MCF 10A (cell line): ENCODE measurements around the gene PLOD1. TPM values are rescaled to one million over a fixed set of nuclear protein-coding genes. Genes with fewer than 3 reads are reported as not detected.

Experiments
- BruUV-seq: library from RNA; stranded (reverse); fragments of 400-500 nt; replicated peaks from 2 replicates; lab custom pipeline; 2021; lab: Mats Ljungman, UMichigan
- CTCF ChIA-PET: fragments of 300-600 bp; sonication (Branson Sonifier 250); formaldehyde crosslinking; extraction: SDS; loops from one replicate; lab custom pipeline; 2021; ENCODE audit warnings: antibody characterized with exemption, inconsistent platforms; lab: Yijun Ruan, JAX
- POLR2A ChIA-PET: fragments of 300-600, 350-650 bp; sonication (Branson Sonifier 250); formaldehyde crosslinking; extraction: SDS; loops from one replicate; lab custom pipeline; 2020; ENCODE audit warnings: antibody characterized with exemption, inconsistent platforms; lab: Yijun Ruan, JAX
- DNase-seq: peaks from one replicate; pipeline ENCODE4 v3.0.0-alpha.2; 2018; ENCODE audit not compliant: unreplicated experiment
- H3K27ac Mint-ChIP-seq: one replicate; pipeline ENCODE4 v1.8.0; 2022; ENCODE audit warnings: mild to moderate bottlenecking, low read depth, mixed read lengths; ENCODE audit not compliant: unreplicated experiment
- H3K27me3 Mint-ChIP-seq: one replicate; pipeline ENCODE4 v1.8.0; 2022; ENCODE audit warnings: mixed read lengths; ENCODE audit not compliant: insufficient read depth, unreplicated experiment
- H3K36me3 Mint-ChIP-seq: one replicate; pipeline ENCODE4 v1.8.0; 2022; ENCODE audit warnings: mild to moderate bottlenecking, moderate library complexity, mixed read lengths; ENCODE audit not compliant: insufficient read depth, unreplicated experiment
- H3K4me1 Mint-ChIP-seq: one replicate; pipeline ENCODE4 v1.8.0; 2022; ENCODE audit warnings: mixed read lengths; ENCODE audit not compliant: insufficient read depth, unreplicated experiment
- H3K4me3 Mint-ChIP-seq: one replicate; pipeline ENCODE4 v1.8.0; 2022; ENCODE audit warnings: mild to moderate bottlenecking, moderate library complexity, mixed read lengths; ENCODE audit not compliant: unreplicated experiment
- H3K9me3 Mint-ChIP-seq: one replicate; pipeline ENCODE4 v1.8.0; 2022; ENCODE audit warnings: mixed read lengths; ENCODE audit not compliant: unreplicated experiment
- intact Hi-C: fragments of 100-400 bp; cut with micrococcal nuclease; formaldehyde crosslinking; loops from 2 replicates; pipeline ENCODE4 v1.14.1; 2022
- total RNA-seq: library from RNA; stranded (reverse); gene quantifications from 2 replicates; pipeline ENCODE4 v1.2.3, GENCODE V29; 2022
- TF ChIP-seq, protein P1 (sequence below): fragments of 200-600 bp; IDR thresholded peaks from one replicate; pipeline ENCODE4 v1.8.0; 2022; ENCODE audit warnings: antibody characterized with exemption, mild to moderate bottlenecking; ENCODE audit not compliant: unreplicated experiment

Gene PLOD1
- total RNA-seq, 1 experiment from 2014 or later, result 48.2 TPM

GRCh38 chr1:11998636-11999035 is 64.1 kb downstream of the PLOD1 start:
- TF ChIP-seq, protein P1, sequence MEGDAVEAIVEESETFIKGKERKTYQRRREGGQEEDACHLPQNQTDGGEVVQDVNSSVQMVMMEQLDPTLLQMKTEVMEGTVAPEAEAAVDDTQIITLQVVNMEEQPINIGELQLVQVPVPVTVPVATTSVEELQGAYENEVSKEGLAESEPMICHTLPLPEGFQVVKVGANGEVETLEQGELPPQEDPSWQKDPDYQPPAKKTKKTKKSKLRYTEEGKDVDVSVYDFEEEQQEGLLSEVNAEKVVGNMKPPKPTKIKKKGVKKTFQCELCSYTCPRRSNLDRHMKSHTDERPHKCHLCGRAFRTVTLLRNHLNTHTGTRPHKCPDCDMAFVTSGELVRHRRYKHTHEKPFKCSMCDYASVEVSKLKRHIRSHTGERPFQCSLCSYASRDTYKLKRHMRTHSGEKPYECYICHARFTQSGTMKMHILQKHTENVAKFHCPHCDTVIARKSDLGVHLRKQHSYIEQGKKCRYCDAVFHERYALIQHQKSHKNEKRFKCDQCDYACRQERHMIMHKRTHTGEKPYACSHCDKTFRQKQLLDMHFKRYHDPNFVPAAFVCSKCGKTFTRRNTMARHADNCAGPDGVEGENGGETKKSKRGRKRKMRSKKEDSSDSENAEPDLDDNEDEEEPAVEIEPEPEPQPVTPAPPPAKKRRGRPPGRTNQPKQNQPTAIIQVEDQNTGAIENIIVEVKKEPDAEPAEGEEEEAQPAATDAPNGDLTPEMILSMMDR, result no peak
- H3K36me3 Mint-ChIP-seq, result peaks cover 95% of the 10 kb centered on the region
- H3K4me1 Mint-ChIP-seq, result peaks cover 11% of the 10 kb centered on the region
- BruUV-seq, result no TSS peak
- no peak for DNase-seq
- no peak overlapping the region for H3K4me3 Mint-ChIP-seq
- H3K27me3 Mint-ChIP-seq, result no peaks in the 10 kb centered on the region
- no peak overlapping the region for H3K27ac Mint-ChIP-seq
- ChIA-PET POLR2A (no interaction called here), CTCF (interaction anchor here (0.8 kb wide), 1 partner anchor 89 kb away, joined by 3 read pairs; no protein-coding TSS in a partner anchor)
- intact Hi-C loops, result no loop called here
- no peaks in the 10 kb centered on the region for H3K9me3 Mint-ChIP-seq

- DNase-seq, result no peak
- CTCF ChIA-PET, result interaction anchor here (0.6 to 0.8 kb wide), 2 partner anchors 89 to 178 kb away, joined by 3 read pairs; no protein-coding TSS in a partner anchor
- peaks cover 11% of the 10 kb centered on the region for H3K4me1 Mint-ChIP-seq
- H3K36me3 Mint-ChIP-seq, result peaks cover 95% of the 10 kb centered on the region
- BruUV-seq, result no TSS peak
- POLR2A ChIA-PET, result no interaction called here
- no peak overlapping the region for H3K27ac Mint-ChIP-seq
- H3K9me3 Mint-ChIP-seq, result no peaks in the 10 kb centered on the region
- TF ChIP-seq, protein P1, result no peak
- H3K27me3 Mint-ChIP-seq, result no peaks in the 10 kb centered on the region
- no peak overlapping the region for H3K4me3 Mint-ChIP-seq
- intact Hi-C loops, result no loop called here
These were observed 64.7 kb downstream of the PLOD1 start for GRCh38 chr1:11999236-11999635.

DNA sequence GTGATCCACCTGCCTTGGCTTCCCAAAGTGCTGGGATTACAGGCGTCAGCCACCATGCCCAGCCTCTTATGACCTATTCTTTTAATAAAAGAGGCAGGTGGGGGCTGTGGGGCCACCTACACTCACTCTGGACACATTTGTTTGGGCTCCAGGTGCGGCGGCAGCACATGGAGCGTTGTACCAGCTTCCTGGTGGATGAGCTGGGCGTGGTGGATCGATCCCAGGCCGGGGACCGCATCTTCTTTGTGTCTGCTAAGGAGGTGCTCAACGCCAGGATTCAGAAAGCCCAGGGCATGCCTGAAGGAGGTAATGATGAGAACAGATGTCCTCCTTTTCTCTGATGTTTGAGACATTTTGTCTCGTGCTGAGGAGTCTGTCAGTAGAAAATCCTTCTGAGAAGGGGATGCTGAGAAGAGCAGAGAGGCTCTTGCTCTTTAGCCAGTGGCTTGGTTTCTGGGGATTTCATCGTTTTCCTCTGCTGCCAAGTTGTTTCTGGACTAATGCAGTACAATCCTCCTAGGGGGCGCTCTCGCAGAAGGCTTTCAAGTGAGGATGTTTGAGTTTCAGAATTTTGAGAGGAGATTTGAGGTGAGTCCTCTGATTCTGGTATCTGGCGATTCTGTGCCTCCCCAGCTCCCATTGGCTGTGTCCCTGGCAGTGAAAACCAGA is 66.9 kb downstream of the PLOD1 start:
- TF ChIP-seq, protein P1, result peak; percentile 10
- intact Hi-C loops, result no loop called here
- Mint-ChIP-seq H3K27ac (peak overlapping the region; percentile 79), H3K27me3 (no peaks in the 10 kb centered on the region), H3K36me3 (peaks cover 100% of the 10 kb centered on the region), H3K9me3 (no peaks in the 10 kb centered on the region), H3K4me1 (peaks cover 11% of the 10 kb centered on the region), H3K4me3 (no peak overlapping the region)
- DNase-seq, result peak; percentile 61
- CTCF ChIA-PET, result interaction anchor here (0.6 to 1.0 kb wide), 3 partner anchors 8 to 160 kb away, joined by 3 read pairs; no protein-coding TSS in a partner anchor
- BruUV-seq, result TSS peak; percentile 34
- POLR2A ChIA-PET, result interaction anchor here (0.9 to 3.3 kb wide), 3 partner anchors 17 to 20 kb away, joined by 3 to 21 read pairs (median 8); partner anchors contain the start of genes MFN2 and MIIP

GRCh38 chr1:12001996-12002493 is 67.5 kb downstream of the PLOD1 start:
- CTCF ChIA-PET, result interaction anchor here (0.7 to 0.8 kb wide), 2 partner anchors 19 to 137 kb away, joined by 3 read pairs; no protein-coding TSS in a partner anchor
- peak; percentile 63 for DNase-seq
- no TSS peak for BruUV-seq
- H3K36me3 Mint-ChIP-seq, result peaks cover 100% of the 10 kb centered on the region
- POLR2A ChIA-PET, result interaction anchor here (0.6 to 3.3 kb wide), 5 partner anchors 12 to 1689 kb away, joined by 3 to 21 read pairs (median 5); partner anchors contain the start of genes MFN2 and MIIP
- no peaks in the 10 kb centered on the region for H3K9me3 Mint-ChIP-seq
- TF ChIP-seq, protein P1, result no peak
- peak overlapping the region; percentile 79 for H3K27ac Mint-ChIP-seq
- peaks cover 11% of the 10 kb centered on the region for H3K4me1 Mint-ChIP-seq
- H3K27me3 Mint-ChIP-seq, result no peaks in the 10 kb centered on the region
- no peak overlapping the region for H3K4me3 Mint-ChIP-seq
- intact Hi-C loops, result no loop called here
